HG02759 (cell line): ENCODE measurements around the gene BATF.
A peak's percentile ranks its signal among the peaks of the same experiment; 100 is the strongest.
"Not testable (repeated sequence)": the region's sequence is repeated elsewhere in the genome, so short reads cannot be mapped to it uniquely, and the experiment has no call there.

Source experiments
- ATAC-seq: cut with Tn5 transposase; IDR thresholded peaks from one replicate; pipeline ENCODE4 v1.9.1; 2021; ENCODE audit warnings: mild to moderate bottlenecking, moderate library complexity; ENCODE audit not compliant: unreplicated experiment

Gene BATF

GRCh38 chr14:75522224-75522982 lies at the start of gene BATF:
TSS of gene BATF (plus strand) at chr14:75522469. CDS start at chr14:75522683, 214 bp downstream.
- peak; percentile 75 for ATAC-seq

- ATAC-seq, result not testable (repeated sequence)
These were observed 48.1 kb upstream of the BATF start for GRCh38 chr14:75474127-75474526.

- no peak for ATAC-seq
These were observed 45.8 kb upstream of the BATF start for GRCh38 chr14:75476274-75476995.

- no peak for ATAC-seq
These were observed 44.4 kb upstream of the BATF start for GRCh38 chr14:75477881-75478280.

GRCh38 chr14:75479770-75480600 lies 42.3 kb upstream of the BATF start:
- peak; percentile 63 for ATAC-seq

- ATAC-seq, result no peak
These were observed 39.9 kb upstream of the BATF start for GRCh38 chr14:75482366-75482765.

GRCh38 chr14:75484711-75485429 lies 37.4 kb upstream of the BATF start:
- no peak for ATAC-seq

GRCh38 chr14:75486318-75486717 lies 36.0 kb upstream of the BATF start:
- ATAC-seq, result no peak

- ATAC-seq, result peak; percentile 68
These were observed 35.1 kb upstream of the BATF start for GRCh38 chr14:75487155-75487671.

GRCh38 chr14:75489480-75489837 lies 32.8 kb upstream of the BATF start:
- no peak for ATAC-seq

GRCh38 chr14:75491376-75491978 lies 30.8 kb upstream of the BATF start:
- ATAC-seq, result no peak

- no peak for ATAC-seq
These were observed 29.3 kb upstream of the BATF start for GRCh38 chr14:75492832-75493591.

GRCh38 chr14:75493592-75494087 lies 28.6 kb upstream of the BATF start:
- no peak for ATAC-seq

GRCh38 chr14:75494896-75495295 lies 27.4 kb upstream of the BATF start:
- ATAC-seq, result no peak

GRCh38 chr14:75495399-75495798 lies 26.9 kb upstream of the BATF start:
- no peak for ATAC-seq

- ATAC-seq, result no peak
These were observed 26.4 kb upstream of the BATF start for GRCh38 chr14:75495882-75496281.

GRCh38 chr14:75496755-75497154 lies 25.5 kb upstream of the BATF start:
- ATAC-seq, result no peak

- ATAC-seq, result peak; percentile 56
These were observed 25.1 kb upstream of the BATF start for GRCh38 chr14:75497191-75497590.

GRCh38 chr14:75497701-75498100 lies 24.6 kb upstream of the BATF start:
- no peak for ATAC-seq
